ENCODE data around the gene RFT1. TPM values are rescaled to one million over a fixed set of nuclear protein-coding genes. Genes with fewer than 3 reads are reported as not detected.

Gene RFT1
- total RNA-seq, 1 donor from 2014 or later: 10.5 TPM

DNA sequence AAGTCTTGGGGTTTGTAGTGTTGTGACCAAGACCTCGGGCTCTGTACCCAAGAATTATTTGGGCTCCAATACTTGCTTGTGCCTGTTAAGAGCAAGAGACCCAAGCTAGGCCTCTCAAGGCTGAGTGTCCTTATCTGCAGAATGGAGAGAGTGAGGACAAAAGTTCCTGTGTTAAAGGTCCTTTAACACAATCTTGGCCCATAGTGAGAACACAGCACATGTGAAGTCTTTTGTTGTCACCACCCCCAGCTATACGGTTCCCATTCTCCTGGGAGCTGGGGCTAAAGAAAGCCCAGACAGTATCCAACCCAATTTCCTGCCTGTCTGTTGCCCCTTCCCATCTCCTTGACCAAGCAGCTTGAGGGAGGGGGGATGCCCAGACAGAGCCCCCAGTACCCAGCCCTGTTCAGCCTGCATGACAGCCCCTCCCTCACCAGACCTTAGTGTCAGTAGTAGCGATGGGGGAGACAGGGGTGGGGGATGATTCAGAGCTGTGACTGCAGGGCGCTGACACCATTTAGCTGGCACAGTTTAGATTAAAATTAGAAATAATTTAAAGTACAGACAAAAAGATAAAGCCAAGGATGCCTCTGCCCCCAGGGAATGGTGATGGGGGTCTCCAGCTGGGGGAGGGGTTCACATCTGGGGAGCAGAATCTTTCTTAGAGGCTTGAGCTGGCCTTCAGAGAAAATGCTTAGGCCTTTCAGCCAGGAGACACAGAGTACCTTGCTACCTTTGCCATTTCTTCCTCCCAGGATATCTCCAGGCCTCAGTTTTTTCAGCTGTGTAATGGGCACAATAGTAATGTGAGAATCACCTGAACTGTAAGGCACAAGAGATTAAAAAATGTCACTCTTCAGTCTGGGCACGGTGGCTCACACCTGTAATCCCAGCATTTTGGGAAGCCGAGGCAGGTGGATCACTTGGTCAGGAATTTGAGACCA lies 33.5 kb upstream of the RFT1 start:
- DNase-seq: no peak
- Mint-ChIP-seq H3K27me3 (ENCODE audit: unreplicated experiment) (peaks cover 17% of the 10 kb centered on the region), H3K36me3 (ENCODE audit: unreplicated experiment) (no peaks in the 10 kb centered on the region), H3K9me3 (ENCODE audit: unreplicated experiment) (peaks cover 11% of the 10 kb centered on the region), H3K4me1 (ENCODE audit: low read depth, unreplicated experiment) (peaks cover 14% of the 10 kb centered on the region), H3K4me3 (ENCODE audit: unreplicated experiment) (peak overlapping the region; percentile 77), H3K27ac (ENCODE audit: unreplicated experiment) (no peak overlapping the region)
- TF ChIP-seq, protein P1, sequence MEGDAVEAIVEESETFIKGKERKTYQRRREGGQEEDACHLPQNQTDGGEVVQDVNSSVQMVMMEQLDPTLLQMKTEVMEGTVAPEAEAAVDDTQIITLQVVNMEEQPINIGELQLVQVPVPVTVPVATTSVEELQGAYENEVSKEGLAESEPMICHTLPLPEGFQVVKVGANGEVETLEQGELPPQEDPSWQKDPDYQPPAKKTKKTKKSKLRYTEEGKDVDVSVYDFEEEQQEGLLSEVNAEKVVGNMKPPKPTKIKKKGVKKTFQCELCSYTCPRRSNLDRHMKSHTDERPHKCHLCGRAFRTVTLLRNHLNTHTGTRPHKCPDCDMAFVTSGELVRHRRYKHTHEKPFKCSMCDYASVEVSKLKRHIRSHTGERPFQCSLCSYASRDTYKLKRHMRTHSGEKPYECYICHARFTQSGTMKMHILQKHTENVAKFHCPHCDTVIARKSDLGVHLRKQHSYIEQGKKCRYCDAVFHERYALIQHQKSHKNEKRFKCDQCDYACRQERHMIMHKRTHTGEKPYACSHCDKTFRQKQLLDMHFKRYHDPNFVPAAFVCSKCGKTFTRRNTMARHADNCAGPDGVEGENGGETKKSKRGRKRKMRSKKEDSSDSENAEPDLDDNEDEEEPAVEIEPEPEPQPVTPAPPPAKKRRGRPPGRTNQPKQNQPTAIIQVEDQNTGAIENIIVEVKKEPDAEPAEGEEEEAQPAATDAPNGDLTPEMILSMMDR (IDR thresholded peaks at IDR 0.05; ENCODE audit: partially characterized antibody, unreplicated experiment): no peak

DNA sequence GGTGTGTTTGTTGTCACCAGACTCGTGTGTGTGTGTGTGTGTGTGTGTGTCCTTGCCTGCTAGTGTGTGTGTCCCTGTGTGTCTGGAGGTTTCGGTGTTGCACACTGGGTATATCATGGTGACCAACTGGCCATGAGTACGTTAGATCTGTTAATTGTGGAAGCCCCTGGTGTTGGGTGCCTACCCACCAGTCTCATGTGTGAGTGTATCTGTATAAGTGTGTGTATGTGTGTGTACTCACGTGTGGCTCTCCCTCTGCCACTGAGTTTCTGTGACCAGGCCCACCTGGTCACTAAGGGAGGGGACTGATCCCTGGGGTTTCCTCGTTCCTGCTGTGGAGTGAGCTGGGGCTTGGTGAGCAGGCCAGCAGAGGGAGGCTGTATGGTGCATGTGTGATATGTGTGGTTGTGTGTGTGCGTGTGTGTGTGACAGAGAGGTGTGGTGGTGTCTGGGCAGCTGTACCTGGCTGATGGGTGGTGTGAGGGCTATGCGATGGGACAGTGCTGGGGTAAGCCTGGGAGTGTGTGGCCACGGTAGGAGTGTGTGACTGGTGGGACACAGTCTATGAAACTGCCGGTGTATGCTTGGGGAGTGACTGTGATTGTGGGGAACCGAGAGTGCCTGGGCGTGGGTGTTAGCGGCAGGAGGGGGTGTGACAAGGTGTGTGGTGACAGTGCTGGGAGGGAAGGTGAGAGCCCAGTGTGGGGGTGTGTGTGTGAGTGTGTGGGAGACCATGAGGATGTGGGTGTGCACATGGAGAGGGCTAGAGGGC lies 32.6 kb upstream of the RFT1 start:
- DNase-seq: no peak
- peak overlapping the region; percentile 67 for H3K27ac Mint-ChIP-seq (ENCODE audit: unreplicated experiment)
- H3K4me1 Mint-ChIP-seq (ENCODE audit: low read depth, unreplicated experiment): peaks cover 10% of the 10 kb centered on the region
- peaks cover 11% of the 10 kb centered on the region for H3K9me3 Mint-ChIP-seq (ENCODE audit: unreplicated experiment)
- H3K4me3 Mint-ChIP-seq (ENCODE audit: unreplicated experiment): peak overlapping the region; percentile 77
- no peaks in the 10 kb centered on the region for H3K36me3 Mint-ChIP-seq (ENCODE audit: unreplicated experiment)
- peaks cover 20% of the 10 kb centered on the region for H3K27me3 Mint-ChIP-seq (ENCODE audit: unreplicated experiment)
- TF ChIP-seq, protein P1 (IDR thresholded peaks at IDR 0.05; ENCODE audit: partially characterized antibody, unreplicated experiment): no peak

DNA sequence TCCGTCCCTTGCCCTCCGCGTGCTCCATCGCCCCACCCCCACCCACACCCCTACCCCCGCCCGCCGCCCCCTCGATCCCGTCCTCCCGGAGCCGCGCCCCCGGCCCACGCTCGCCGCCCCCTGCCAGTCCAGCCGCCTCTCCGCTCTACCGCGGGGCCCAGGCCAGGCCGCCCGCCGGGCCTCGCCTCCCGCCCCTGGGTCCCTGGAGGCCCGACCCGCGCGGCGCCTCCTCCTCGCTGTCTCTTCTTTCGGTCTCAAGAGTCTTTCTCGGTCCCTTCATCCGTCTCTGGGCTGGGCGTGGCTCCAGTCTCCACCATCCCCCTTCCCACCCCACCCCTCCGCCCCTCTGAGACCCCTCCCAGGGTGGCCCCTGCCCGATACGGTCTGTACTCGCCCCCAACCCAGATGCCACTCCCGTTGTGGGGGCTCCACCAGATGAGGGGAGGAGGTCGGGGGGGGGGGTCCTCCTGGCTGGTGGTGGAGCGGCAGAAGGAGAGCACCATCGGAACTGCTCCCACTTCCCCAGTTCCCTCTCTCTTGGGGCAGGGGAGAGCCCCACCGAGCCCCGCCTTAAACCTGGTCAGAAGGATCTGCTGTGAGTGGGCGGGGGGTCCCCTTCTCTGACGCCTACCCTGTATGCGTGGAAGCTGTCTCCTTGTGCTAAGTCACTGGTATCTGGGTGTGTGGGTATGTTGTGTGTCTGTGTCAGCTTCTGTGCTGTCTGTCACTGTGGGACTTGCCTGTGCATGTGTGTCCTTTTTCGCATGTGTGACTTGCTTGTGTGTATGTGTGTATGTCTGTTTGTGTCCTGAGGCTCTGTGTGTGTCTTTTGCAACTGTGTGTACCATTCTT lies 31.8 kb upstream of the RFT1 start:
- peaks cover 8% of the 10 kb centered on the region for H3K9me3 Mint-ChIP-seq (ENCODE audit: unreplicated experiment)

DNA sequence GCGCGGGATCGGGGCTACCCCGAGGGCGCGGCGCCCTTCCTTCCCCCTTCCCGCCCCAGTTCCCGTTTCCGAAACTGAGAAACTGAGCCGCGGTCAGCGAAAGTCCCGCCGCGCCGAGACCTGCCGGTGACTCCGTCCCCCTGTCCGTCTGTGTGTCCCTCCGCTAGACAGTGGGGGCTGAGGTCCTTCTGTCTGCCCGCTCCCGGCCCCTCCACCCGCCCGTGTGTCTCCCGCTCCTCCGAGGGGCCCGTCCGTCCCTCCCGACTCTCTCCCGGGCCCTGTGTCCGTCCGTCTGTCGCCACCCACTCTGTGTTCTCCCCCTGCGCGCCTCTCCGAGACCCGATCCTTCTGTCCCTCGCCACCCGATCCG lies 31.2 kb upstream of the RFT1 start:
- peaks cover 7% of the 10 kb centered on the region for H3K4me1 Mint-ChIP-seq (ENCODE audit: low read depth, unreplicated experiment)
- H3K27me3 Mint-ChIP-seq (ENCODE audit: unreplicated experiment): peaks cover 20% of the 10 kb centered on the region
- H3K36me3 Mint-ChIP-seq (ENCODE audit: unreplicated experiment): no peaks in the 10 kb centered on the region
- H3K27ac Mint-ChIP-seq (ENCODE audit: unreplicated experiment): no peak overlapping the region
- TF ChIP-seq, protein P1 (IDR thresholded peaks at IDR 0.05; ENCODE audit: partially characterized antibody, unreplicated experiment): no peak
- peak overlapping the region; percentile 87 for H3K4me3 Mint-ChIP-seq (ENCODE audit: unreplicated experiment)
- DNase-seq: peak; percentile 36
- peaks cover 8% of the 10 kb centered on the region for H3K9me3 Mint-ChIP-seq (ENCODE audit: unreplicated experiment)

More for the DNA sequence above, 31.8 kb upstream of the RFT1 start:
- peak; percentile 69 for DNase-seq
- H3K4me1 Mint-ChIP-seq (ENCODE audit: low read depth, unreplicated experiment): peaks cover 7% of the 10 kb centered on the region
- peak overlapping the region; percentile 87 for H3K4me3 Mint-ChIP-seq (ENCODE audit: unreplicated experiment)
- peaks cover 20% of the 10 kb centered on the region for H3K27me3 Mint-ChIP-seq (ENCODE audit: unreplicated experiment)
- H3K27ac Mint-ChIP-seq (ENCODE audit: unreplicated experiment): peak overlapping the region; percentile 67
- TF ChIP-seq, protein P1 (IDR thresholded peaks at IDR 0.05; ENCODE audit: partially characterized antibody, unreplicated experiment): no peak
- H3K36me3 Mint-ChIP-seq (ENCODE audit: unreplicated experiment): no peaks in the 10 kb centered on the region
